GM18517 (cell line): ENCODE results near the gene CARD11.

Experiments used
- ATAC-seq: cut with Tn5 transposase; IDR thresholded peaks from one replicate; pipeline ENCODE4 v1.9.1; 2021; ENCODE audit warnings: mild to moderate bottlenecking, moderate library complexity; ENCODE audit not compliant: unreplicated experiment

CARD11 gene

DNA sequence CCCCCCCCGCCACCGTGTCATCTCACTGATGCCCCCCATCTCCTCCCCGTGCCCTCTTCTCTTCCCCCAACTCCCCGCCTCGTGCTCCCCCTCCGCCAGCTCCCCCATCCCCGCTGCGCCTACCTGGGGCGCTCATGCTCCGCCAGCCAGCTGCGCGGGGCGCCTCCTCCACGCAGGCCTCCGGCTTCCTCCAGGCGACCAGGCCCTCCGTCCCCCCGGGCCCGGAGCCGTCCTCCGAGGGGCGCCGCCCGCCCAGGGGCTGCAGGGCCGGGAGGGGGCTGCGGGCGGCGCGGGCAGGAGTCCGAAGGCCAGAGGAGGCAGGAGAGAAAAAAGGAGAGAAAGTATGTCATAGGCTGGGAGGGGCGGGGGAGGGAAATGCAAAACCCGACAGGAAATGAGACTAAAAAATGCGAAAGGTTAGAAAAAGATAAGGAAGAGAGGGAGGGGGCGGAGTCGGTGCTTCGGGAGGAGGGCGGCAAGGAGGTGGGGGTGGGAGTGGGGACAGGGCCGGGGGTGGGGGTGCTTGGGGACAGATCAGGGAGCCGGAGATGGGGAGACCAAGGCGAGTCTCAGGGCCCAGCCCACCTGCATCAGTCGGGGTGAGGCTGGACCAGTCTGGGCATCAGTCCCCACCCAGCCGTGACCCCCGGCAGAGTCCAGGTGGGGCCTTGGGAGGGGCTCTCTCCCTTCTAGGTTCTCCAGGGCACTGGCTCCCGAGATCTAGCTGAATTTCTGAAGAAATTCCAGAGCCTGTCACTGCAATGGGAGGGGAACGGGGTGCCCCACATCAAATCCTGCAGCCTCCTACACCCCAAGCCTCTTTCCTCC is at the start of gene CARD11:
Gene CARD11 (minus strand): TSS at position 324 of the 828 bp plus-strand sequence. CDS start 85,361 bp downstream, outside the sequence.
- no peak for ATAC-seq

DNA sequence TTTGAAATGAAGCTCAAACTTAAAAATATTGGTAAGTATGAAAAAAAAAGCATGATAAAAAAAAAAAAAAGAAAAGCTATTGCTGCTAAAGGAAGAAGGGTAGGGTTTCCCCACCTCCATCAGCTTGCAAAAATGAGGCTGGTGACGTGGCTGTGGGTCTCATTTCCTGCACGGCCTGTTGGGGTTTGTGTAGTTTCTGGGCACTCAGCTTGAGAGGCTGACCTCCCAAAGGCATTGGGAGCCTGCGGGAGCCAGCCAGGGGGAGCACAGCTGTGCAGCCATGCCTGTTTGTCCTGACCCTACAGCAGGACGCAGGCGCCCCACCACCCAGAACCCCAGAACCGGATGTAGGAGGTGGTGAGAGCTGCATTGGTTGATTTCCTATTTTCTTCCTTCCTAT is 48.8 kb upstream of the CARD11 start:
- ATAC-seq, result peak; percentile 78

DNA sequence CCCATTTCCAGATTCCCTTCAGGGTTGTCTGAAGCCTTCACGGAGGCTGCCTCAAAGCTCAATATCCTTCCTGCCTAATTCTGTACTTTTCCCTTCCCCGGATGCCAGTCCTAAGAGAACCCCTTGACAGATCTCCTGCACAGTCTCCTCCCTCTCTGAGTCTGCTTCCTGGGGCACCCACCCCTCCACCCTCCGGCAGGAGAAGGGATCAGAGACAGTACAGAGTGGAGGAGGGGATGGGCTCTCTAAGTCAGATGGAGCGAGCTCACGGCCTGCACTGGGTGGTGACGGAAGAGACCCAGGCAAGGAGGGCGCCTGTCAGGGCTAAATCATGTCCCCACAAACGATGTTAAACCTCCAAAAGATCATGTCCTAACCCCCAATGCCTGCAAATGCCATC is 48.0 kb upstream of the CARD11 start:
- ATAC-seq, result no peak

DNA sequence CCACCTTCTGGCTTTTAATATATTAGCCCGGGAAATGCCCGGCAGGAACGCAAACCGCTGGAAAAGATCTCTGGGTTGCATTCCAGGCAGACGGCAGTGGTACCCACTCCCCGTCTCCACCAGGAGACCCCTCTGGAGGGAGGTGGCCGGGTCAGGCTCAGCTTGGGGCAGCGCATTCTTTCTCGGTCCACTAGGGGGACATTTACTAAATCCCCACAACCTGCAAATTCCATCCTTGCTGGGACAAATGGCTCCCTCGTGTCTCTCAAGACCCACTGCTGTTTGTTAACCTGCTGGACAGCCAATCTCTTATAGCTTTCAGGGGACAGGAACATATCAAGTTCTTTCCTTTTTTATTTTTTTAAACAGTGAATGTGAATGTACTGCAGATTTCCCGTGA is 45.8 kb upstream of the CARD11 start:
- no peak for ATAC-seq

DNA sequence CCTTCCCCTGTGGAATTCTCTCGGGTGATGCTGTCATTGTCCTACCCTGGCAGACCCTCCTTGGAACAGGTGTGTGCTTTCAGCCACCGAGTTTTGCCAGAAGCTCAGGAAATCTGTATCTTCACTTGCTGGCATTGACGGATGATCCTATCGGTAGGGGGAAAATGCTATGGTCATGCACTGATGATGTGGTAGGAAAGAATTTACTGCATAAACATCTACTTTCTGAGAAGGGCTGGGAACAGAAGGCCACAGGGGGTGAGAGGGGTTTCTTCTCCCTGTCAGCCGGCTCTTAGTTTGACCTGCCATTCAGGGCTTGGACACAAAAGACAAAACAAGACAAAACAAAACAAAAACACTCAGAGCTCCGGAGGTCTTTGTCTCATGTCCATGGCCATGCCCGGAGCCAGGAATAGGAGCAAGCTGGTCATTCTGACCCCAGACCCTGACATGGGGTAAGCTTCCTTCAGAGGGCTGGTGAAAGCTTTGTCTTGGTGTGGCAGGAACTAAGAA is 43.6 kb upstream of the CARD11 start:
- ATAC-seq, result no peak

DNA sequence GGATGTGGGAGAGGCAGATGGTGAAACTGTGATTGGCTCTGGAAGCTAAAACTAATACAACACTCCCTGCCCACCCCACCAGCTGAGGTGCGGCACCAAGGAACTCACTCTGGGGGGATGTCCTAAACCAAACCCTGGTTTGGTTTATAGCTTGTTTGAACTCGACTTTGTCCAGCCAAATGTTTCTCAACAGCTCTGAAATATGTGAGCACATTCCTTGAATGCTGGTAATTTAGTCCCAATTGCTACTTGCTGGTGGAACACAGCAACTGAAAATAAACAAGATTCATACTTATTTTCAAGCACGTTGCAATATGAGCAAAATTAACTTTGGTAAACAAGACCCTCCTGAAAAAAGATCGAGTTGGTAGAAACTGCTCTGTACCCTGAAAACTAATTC is 39.7 kb upstream of the CARD11 start:
- no peak for ATAC-seq

DNA sequence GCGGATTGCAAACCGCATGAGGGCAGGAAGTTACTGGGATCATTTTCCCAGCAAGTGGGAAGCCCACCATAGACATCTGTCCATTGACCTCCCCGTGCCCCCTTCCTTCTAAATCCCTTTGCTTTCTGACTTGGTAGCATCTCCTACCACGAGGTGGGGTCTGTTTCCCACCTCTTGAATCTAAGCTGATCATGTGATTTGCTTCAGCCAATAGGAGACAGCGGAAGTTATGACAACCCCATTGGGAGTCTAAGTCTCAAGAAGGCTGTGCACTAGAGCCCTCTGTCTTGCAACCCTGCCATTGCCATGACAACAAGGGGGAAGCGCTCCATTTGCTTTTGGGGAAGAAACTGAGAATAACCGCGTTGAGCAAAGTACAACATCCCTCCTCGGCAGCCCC is 39.2 kb upstream of the CARD11 start:
- no peak for ATAC-seq

DNA sequence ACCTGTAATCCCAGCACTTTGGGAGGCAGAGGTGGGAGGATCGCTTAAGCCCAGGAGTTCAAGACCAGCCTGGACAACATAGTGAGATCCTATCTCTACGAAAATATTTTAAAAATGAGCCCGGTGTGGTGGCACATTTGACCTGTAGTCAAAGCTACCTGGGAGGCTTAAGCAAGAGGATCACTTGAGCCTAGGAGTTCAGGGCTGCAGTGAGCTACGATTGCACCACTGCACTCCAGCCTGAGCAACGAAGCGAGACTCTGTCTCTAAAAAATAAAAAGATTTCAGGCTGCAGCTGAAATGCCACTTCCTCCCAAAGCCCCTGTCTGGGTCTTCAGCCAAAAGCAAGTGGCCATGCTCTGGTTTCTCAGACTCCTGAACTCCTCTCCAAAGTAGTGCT is 38.7 kb upstream of the CARD11 start:
- no peak for ATAC-seq

DNA sequence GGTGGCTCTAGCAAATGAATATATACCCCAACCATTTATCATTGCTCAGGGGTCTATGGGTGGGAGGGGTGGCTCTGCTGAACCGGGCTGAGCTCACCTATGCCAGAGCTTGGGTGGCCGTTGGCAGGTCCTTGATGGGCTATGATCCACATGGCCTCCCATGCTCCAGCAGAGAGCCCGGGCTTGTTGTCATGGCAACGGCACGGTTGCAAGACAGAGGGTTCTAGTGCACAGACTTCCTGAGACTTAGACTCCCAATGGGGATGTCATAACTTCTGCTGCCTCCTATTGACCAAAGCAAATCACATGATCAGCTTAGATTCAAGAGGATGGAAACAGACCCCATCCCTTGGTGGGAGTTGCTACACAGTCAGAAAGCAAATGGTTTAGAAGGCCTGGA is 36.4 kb upstream of the CARD11 start:
- no peak for ATAC-seq

DNA sequence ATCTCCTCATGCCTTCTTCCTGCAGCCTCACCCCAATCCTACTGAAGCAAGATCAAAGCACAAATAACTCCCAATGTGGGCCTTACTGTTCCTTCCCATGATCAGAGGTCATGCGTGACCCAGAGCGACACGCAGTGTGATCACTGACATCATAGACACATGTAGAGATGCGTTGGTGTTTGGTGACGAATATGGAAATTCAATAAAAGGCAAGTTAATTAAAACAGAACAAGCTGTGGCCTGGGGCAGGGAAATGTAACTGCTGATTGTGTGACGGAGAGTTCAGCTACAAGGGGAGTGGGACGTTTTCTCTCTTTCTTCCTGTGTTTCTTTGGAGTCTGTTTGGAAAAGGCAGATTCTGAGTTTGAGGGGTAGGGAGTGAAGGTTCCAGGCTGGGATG is 34.8 kb upstream of the CARD11 start:
- no peak for ATAC-seq

DNA sequence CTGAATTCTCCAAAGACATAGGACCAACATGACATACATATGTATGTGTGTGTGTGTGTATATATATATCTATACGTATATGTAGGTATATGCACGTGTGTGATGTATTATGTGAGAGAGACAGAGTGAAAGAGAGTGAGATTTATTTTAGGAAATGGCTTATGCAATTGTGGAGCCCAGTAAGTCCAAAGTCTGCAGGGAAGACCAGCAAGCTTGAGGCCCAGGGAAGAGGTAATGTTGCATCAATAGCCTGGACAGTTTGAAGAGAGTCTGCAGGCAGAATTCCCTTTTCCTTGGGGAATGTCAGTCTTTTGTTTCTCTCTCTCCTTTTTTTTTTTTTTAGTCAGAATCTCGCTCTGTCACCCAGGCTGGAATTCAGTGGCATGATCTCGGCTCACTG is 33.0 kb upstream of the CARD11 start:
- ATAC-seq, result no peak

DNA sequence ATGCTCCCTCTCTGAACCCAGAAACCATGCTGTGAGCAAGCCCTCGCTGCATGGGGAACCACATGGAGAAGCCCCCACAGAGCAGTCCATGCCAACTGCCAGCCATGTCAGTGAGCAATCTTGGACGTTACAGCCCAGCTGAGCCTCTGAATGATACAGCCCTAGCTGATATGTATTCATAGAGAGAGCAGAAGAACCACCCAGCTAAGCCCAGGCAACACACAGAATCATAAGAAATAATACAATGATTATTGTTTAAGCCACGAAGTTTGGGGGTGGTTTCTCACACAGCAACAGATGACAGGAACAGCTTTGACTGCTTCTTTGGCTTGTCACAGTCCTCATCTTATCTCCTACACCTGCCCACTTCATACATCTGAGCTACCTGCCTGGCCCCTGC is 32.5 kb upstream of the CARD11 start:
- ATAC-seq, result no peak

DNA sequence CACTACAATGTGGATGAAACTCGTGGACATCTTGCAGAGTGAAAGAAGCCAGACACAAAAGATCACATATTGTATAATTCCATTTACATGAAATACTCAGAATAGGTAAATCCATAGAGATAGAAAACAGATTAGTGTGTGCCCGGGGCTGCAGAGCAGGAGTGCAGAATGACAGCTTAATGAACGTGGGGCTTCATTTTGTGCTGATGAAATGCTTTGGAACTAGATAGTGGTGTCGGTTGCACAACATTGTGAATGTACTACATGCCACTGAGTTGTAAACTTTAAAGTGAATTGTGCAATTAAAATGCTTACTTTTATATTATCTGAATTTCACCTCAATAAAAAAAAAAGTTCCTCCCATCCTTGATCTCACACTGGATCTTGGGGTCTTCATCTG is 31.8 kb upstream of the CARD11 start:
- ATAC-seq, result no peak

DNA sequence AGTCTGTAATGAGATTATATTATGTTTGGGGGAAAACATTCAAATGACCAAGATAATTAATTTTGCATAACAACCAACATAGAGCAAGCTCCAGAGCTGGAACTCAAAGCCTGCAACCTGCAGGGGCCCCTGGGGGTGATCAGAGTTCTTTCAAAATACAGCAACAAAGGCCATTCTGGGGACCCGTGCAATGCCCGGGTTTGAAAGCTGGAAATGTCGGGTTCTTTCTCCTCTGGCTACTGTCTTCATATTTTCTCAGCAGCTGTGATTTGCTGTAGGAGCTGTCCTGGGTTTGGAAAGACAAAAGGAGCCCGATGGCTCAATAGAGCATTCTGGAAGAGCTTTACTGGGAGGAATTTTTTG is 30.8 kb upstream of the CARD11 start:
- ATAC-seq, result no peak

DNA sequence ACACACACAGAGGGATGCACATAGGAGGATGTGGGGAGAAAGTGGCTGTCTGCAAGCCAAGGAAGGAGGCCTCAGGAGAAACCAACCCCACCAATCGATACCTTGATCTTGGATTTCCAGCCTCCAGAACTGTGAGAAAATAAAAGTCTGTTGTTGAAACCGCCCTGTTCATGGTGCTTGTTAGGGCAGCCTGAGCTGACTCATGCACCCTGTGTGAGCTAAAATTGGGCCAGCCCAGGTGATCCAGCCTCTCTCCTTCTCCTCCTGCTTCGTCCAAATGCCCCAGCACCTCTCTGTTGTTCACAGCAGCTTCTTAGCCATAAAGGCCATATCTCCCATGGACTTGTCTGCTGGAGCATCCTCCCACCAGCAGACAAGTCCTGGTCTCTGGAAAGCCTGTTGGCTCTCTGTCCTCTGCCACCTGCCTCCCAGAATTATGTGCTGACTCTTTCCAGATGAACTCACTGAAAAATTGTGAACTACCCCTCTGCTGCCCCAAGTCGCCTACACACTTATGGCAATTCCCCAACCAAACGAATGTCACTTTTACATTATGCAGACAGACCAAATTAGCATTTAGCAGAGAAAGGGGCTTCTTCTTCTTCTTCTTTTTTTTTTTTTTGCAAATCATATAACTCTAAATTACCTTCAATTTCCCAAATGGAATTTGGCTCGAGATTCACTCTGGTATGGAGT is 30.2 kb upstream of the CARD11 start:
- ATAC-seq, result no peak

DNA sequence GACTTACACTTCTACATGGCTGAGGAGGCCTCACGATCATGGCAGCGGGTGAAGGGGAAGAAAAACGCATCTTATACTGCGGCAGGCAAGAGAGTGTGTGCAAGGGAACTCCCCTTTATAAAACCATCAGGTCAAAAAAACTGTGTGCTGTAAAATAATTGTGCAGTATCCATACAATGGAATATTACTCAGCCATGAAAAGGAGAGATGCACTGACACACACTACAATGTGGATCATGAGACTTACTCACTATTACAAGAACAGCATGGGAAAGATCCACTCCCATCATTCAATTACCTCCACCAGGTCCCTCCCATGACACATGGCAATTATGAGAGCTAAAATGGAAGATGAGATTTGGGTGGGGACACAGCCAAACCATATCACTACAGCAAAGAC is 27.2 kb upstream of the CARD11 start:
- ATAC-seq, result no peak

DNA sequence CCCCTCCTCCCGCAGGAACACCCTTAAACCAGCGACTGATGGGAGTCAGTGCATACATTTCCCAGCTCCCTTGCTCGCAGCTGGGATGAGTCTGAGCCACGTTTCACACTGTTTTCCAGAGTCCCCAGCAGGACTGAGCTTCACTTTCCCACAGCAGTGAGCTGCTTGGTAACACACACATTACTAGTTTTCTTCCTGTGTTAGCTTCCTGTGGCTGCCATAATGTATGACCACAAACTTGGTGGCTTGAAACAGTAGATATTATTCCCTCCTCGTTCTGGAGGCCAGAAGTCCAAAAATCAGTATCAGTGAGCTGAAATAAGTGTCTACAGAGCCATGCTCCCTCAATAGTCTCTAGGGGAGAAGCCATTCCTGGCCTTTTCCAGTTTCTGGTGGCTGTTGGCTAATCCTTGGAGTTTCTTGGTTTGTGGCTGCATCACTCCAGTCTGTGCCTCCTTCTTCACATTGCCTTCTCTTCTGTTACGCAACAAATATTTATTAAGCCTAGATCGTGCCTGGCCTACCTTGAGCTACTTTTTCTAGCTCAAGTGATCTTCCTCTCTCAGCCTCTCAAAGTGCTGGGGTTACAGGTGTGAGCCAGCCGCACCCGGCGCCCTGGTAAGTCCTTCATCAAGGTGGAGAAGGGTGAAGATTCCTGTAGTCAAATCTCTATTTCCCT is 26.2 kb upstream of the CARD11 start:
- ATAC-seq, result no peak

DNA sequence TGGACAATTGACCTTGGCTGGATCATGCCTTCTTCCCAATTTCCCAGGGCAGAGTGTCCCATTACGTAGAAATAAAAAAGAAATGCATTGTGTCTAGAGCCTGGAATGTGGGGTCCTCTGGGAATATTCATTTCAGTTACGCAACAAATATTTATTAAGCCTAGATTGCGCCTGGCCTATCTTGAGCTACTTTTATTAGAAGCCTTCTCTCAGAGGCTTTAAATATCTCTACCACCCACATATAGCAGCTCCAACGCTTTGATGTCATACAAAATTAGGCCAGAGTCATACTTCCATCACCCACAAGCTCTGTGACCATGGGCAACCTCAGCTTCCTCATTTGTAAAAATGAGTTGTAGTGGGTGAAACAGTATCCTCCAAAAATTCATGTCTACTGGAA is 24.9 kb upstream of the CARD11 start:
- no peak for ATAC-seq

DNA sequence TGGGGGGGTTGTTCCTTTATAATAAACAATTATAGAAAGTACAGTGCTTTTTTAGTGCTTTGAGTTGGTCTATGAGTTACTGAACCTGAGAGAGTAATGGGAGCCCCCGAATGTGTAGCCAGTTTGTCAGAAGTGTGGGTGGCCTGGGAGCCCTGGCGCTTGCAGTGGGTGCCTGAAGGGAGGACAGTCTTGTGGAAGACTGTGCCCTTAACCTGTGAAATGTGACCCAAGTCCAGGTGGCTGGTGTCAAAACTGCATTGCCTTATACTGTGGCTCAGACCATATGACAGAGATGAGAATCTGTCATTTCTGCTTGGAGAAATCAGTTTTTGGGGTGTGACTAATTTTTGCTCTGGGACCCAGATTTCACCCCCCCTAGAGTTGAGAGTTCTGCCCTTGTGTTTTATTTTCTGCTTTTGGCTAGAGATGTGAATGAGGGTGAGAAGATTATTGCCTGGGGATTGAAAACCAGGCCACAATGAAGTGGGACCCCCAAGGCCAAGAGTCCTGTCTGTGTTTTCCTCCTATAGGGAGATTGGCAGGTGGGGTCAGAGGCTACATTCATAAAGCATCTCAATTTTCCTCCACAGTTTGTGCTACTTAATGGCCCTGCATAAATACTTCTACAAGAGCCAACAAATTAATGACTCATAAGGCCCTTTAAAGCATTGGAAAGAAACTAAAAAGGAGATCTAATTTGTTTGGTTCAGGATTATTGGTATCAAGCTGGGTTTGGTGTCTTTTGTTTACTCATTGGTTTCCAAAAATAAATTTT is 24.1 kb upstream of the CARD11 start:
- no peak for ATAC-seq

DNA sequence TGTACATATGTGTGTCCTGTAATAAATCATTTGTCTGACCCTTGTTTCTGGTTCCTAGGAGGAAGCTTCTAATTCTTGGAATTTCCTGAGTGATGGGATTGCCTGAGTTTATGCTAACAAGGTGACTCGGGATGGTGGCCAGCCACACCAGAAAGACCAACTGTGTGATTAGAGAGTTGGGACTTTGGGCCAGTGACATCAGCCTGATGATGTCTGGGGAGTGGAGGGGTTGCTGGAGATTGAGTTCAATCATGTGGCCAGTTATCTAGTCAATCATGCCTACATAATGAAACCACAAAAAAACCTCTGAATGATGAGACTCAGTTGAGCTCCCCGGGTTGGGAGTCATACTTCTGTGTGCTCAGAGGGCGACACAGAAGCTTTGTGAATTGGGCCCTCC is 23.5 kb upstream of the CARD11 start:
- ATAC-seq, result no peak

DNA sequence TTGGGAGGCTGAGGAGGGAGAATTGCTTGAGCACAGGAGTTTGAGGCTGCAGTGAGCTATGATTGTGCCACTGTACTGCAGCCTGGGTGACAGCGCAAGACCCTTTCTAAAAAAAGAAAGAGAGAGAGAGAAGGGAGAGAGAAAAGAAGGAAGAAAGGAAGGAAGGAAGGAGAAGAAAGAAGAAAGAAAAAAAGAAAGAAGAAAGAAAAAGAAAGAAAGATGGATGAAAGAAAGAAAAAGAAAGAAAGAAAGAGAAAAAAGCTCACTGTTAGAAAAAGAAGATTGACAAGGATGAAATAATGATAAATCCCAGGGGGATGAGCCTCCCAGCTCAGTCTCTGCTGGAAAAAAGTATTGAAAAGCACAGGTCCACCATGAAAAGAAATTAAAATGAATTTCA is 22.8 kb upstream of the CARD11 start:
- no peak for ATAC-seq
